Measurements from ENCODE around the gene MS4A10.

DNA sequence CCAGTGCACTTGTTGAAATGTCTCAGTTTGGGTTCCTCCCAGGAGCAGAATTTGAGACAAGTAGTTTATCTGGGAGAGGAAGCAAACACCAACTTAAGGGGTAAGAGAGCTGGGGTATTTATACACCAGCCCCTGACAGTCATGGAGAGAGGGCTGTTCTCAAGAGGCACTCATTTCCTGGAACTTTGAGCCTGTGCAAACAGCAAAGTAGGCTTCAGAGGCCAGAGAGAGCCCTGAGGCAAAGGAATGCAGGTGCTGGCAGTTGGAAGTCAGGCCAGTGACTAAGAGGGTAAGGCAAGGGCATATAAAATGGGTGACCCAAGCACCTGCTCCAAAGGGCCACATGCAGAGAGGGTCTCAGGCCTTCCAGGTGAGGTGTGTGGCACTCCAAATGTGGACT lies 44.6 kb upstream of the MS4A10 start:
- TF ChIP-seq, protein P1, sequence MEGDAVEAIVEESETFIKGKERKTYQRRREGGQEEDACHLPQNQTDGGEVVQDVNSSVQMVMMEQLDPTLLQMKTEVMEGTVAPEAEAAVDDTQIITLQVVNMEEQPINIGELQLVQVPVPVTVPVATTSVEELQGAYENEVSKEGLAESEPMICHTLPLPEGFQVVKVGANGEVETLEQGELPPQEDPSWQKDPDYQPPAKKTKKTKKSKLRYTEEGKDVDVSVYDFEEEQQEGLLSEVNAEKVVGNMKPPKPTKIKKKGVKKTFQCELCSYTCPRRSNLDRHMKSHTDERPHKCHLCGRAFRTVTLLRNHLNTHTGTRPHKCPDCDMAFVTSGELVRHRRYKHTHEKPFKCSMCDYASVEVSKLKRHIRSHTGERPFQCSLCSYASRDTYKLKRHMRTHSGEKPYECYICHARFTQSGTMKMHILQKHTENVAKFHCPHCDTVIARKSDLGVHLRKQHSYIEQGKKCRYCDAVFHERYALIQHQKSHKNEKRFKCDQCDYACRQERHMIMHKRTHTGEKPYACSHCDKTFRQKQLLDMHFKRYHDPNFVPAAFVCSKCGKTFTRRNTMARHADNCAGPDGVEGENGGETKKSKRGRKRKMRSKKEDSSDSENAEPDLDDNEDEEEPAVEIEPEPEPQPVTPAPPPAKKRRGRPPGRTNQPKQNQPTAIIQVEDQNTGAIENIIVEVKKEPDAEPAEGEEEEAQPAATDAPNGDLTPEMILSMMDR (IDR thresholded peaks at IDR 0.05), result no peak
- no peak for TF ChIP-seq EZH2 (IDR thresholded peaks at IDR 0.05; ENCODE audit: borderline replicate concordance, insufficient read depth, low read depth, low read length, poor library complexity, severe bottlenecking)

All from B cell (primary cell).